HG03103 (cell line): ENCODE results near the gene HSD17B3.
"Not testable (repeated sequence)": the region's sequence is repeated elsewhere in the genome, so short reads cannot be mapped to it uniquely, and the experiment has no call there.

Experiments
- ATAC-seq: cut with Tn5 transposase; IDR thresholded peaks from one replicate; pipeline ENCODE4 v1.9.1; 2021; ENCODE audit warnings: low read depth; ENCODE audit not compliant: unreplicated experiment

Gene HSD17B3

GRCh38 chr9:96302021-96302420, at the start of gene HSD17B3:
HSD17B3 (minus strand) TSS chr9:96302176; CDS start chr9:96302104, 72 bp downstream.
- no peak for ATAC-seq

GRCh38 chr9:96350866-96351265, 48.9 kb upstream of the HSD17B3 start:
- no peak for ATAC-seq

GRCh38 chr9:96348261-96348660, 46.3 kb upstream of the HSD17B3 start:
- ATAC-seq = no peak

- ATAC-seq = no peak
Measured at GRCh38 chr9:96345551-96345950, 43.6 kb upstream of the HSD17B3 start.

- ATAC-seq = no peak
Measured at GRCh38 chr9:96344458-96345180, 42.6 kb upstream of the HSD17B3 start.

GRCh38 chr9:96343515-96344360, 41.8 kb upstream of the HSD17B3 start:
- ATAC-seq = no peak

- no peak for ATAC-seq
Measured at GRCh38 chr9:96342571-96343245, 40.7 kb upstream of the HSD17B3 start.

GRCh38 chr9:96340707-96341106, 38.7 kb upstream of the HSD17B3 start:
- no peak for ATAC-seq

GRCh38 chr9:96338299-96338698, 36.3 kb upstream of the HSD17B3 start:
- no peak for ATAC-seq

GRCh38 chr9:96333958-96334357, 32.0 kb upstream of the HSD17B3 start:
- ATAC-seq = no peak

- no peak for ATAC-seq
Measured at GRCh38 chr9:96331236-96331947, 29.4 kb upstream of the HSD17B3 start.

GRCh38 chr9:96327694-96328352, 25.8 kb upstream of the HSD17B3 start:
- no peak for ATAC-seq

- no peak for ATAC-seq
Measured at GRCh38 chr9:96323169-96323568, 21.2 kb upstream of the HSD17B3 start.

GRCh38 chr9:96322736-96323135, 20.8 kb upstream of the HSD17B3 start:
- not testable (repeated sequence) for ATAC-seq

- not testable (repeated sequence) for ATAC-seq
Measured at GRCh38 chr9:96322210-96322609, 20.2 kb upstream of the HSD17B3 start.

GRCh38 chr9:96321515-96321914, 19.5 kb upstream of the HSD17B3 start:
- no peak for ATAC-seq

- ATAC-seq = no peak
Measured at GRCh38 chr9:96320749-96321280, 18.8 kb upstream of the HSD17B3 start.

GRCh38 chr9:96318921-96319565, 17.1 kb upstream of the HSD17B3 start:
- ATAC-seq = no peak

GRCh38 chr9:96317335-96317980, 15.5 kb upstream of the HSD17B3 start:
- no peak for ATAC-seq
